ENCODE results near the gene TUBB6.

TUBB6 gene

GRCh38 chr18:12362473-12363174 lies 54.6 kb downstream of the TUBB6 start:
- no peaks in the 10 kb centered on the region for H3K9me3 Mint-ChIP-seq
- H3K27ac Mint-ChIP-seq = peak overlapping the region; percentile 20
- H3K4me3 Mint-ChIP-seq = no peak overlapping the region
- H3K36me3 Mint-ChIP-seq (ENCODE audit: low read depth) = peaks cover 97% of the 10 kb centered on the region
- peaks cover 13% of the 10 kb centered on the region for H3K4me1 Mint-ChIP-seq (ENCODE audit: low read depth)
- DNase-seq = no peak
- no peaks in the 10 kb centered on the region for H3K27me3 Mint-ChIP-seq

GRCh38 chr18:12366379-12366778 lies 58.3 kb downstream of the TUBB6 start:
- Mint-ChIP-seq H3K4me1 (ENCODE audit: low read depth) (peaks cover 18% of the 10 kb centered on the region), H3K36me3 (ENCODE audit: low read depth) (peaks cover 95% of the 10 kb centered on the region), H3K9me3 (no peaks in the 10 kb centered on the region), H3K27me3 (no peaks in the 10 kb centered on the region), H3K4me3 (no peak overlapping the region), H3K27ac (no peak overlapping the region)
- DNase-seq = no peak

GRCh38 chr18:12366784-12367183 lies 58.7 kb downstream of the TUBB6 start:
- Mint-ChIP-seq H3K27me3 (no peaks in the 10 kb centered on the region), H3K27ac (no peak overlapping the region)

GRCh38 chr18:12369211-12369610 lies 61.2 kb downstream of the TUBB6 start:
- Mint-ChIP-seq H3K4me3 (no peak overlapping the region), H3K27me3 (no peaks in the 10 kb centered on the region), H3K9me3 (no peaks in the 10 kb centered on the region), H3K36me3 (ENCODE audit: low read depth) (peaks cover 91% of the 10 kb centered on the region), H3K27ac (no peak overlapping the region), H3K4me1 (ENCODE audit: low read depth) (peaks cover 36% of the 10 kb centered on the region)
- no peak for DNase-seq

More at GRCh38 chr18:12366784-12367183, 58.7 kb downstream of the TUBB6 start:
- Mint-ChIP-seq H3K4me1 (ENCODE audit: low read depth) (peaks cover 21% of the 10 kb centered on the region), H3K36me3 (ENCODE audit: low read depth) (peaks cover 95% of the 10 kb centered on the region), H3K9me3 (no peaks in the 10 kb centered on the region), H3K4me3 (no peak overlapping the region)
- no peak for DNase-seq

GRCh38 chr18:12371590-12371989 lies 63.5 kb downstream of the TUBB6 start:
- no peaks in the 10 kb centered on the region for H3K9me3 Mint-ChIP-seq
- peaks cover 90% of the 10 kb centered on the region for H3K36me3 Mint-ChIP-seq (ENCODE audit: low read depth)
- H3K27ac Mint-ChIP-seq = no peak overlapping the region
- H3K4me3 Mint-ChIP-seq = no peak overlapping the region
- no peaks in the 10 kb centered on the region for H3K27me3 Mint-ChIP-seq
- H3K4me1 Mint-ChIP-seq (ENCODE audit: low read depth) = peaks cover 50% of the 10 kb centered on the region
- no peak for DNase-seq

GRCh38 chr18:12372406-12372805 lies 64.4 kb downstream of the TUBB6 start:
- no peak overlapping the region for H3K27ac Mint-ChIP-seq
- H3K4me1 Mint-ChIP-seq (ENCODE audit: low read depth) = peaks cover 46% of the 10 kb centered on the region
- peaks cover 81% of the 10 kb centered on the region for H3K36me3 Mint-ChIP-seq (ENCODE audit: low read depth)

GRCh38 chr18:12373116-12373770 lies 65.2 kb downstream of the TUBB6 start:
- Mint-ChIP-seq H3K27ac (no peak overlapping the region), H3K27me3 (no peaks in the 10 kb centered on the region), H3K9me3 (no peaks in the 10 kb centered on the region), H3K4me1 (ENCODE audit: low read depth) (peaks cover 52% of the 10 kb centered on the region), H3K4me3 (peak overlapping the region; percentile 4), H3K36me3 (ENCODE audit: low read depth) (peaks cover 81% of the 10 kb centered on the region)
- DNase-seq = no peak

More at GRCh38 chr18:12372406-12372805, 64.4 kb downstream of the TUBB6 start:
- no peak for DNase-seq
- H3K9me3 Mint-ChIP-seq = no peaks in the 10 kb centered on the region
- H3K27me3 Mint-ChIP-seq = no peaks in the 10 kb centered on the region
- no peak overlapping the region for H3K4me3 Mint-ChIP-seq

GRCh38 chr18:12373771-12374116 lies 65.7 kb downstream of the TUBB6 start:
- no peaks in the 10 kb centered on the region for H3K9me3 Mint-ChIP-seq
- peaks cover 52% of the 10 kb centered on the region for H3K4me1 Mint-ChIP-seq (ENCODE audit: low read depth)
- H3K36me3 Mint-ChIP-seq (ENCODE audit: low read depth) = peaks cover 76% of the 10 kb centered on the region
- H3K4me3 Mint-ChIP-seq = peak overlapping the region; percentile 4
- no peaks in the 10 kb centered on the region for H3K27me3 Mint-ChIP-seq
- no peak for DNase-seq
- H3K27ac Mint-ChIP-seq = no peak overlapping the region

GRCh38 chr18:12374401-12374800 lies 66.4 kb downstream of the TUBB6 start:
- H3K27me3 Mint-ChIP-seq = no peaks in the 10 kb centered on the region
- peaks cover 52% of the 10 kb centered on the region for H3K4me1 Mint-ChIP-seq (ENCODE audit: low read depth)
- H3K4me3 Mint-ChIP-seq = peak overlapping the region; percentile 92
- no peaks in the 10 kb centered on the region for H3K9me3 Mint-ChIP-seq
- DNase-seq = no peak
- H3K36me3 Mint-ChIP-seq (ENCODE audit: low read depth) = peaks cover 70% of the 10 kb centered on the region
- H3K27ac Mint-ChIP-seq = peak overlapping the region; percentile 66

All from activated T-cell treated with anti-CD3 and anti-CD28 coated beads, Interleukin-2, amount 50 U/mL, for 24 hours (primary cell).